Measurements from ENCODE around the gene EPM2A.

- TF ChIP-seq CTCF (conservative IDR thresholded peaks at IDR 0.05) = no peak
- TF ChIP-seq ZFX (IDR thresholded peaks at IDR 0.05) = no peak
Measured at GRCh38 chr6:145652572-145652971, 82.7 kb downstream of the EPM2A start.

All from C4-2B (cell line).